ENCODE measurements around the gene ARHGAP26.

ARHGAP26 gene

GRCh38 chr5:143173139-143173889 is 403.1 kb downstream of the ARHGAP26 start:
- no peak for TF ChIP-seq SIN3A (IDR thresholded peaks at IDR 0.05; ENCODE audit: borderline replicate concordance, insufficient read depth, low read length)
- TF ChIP-seq, protein P1, sequence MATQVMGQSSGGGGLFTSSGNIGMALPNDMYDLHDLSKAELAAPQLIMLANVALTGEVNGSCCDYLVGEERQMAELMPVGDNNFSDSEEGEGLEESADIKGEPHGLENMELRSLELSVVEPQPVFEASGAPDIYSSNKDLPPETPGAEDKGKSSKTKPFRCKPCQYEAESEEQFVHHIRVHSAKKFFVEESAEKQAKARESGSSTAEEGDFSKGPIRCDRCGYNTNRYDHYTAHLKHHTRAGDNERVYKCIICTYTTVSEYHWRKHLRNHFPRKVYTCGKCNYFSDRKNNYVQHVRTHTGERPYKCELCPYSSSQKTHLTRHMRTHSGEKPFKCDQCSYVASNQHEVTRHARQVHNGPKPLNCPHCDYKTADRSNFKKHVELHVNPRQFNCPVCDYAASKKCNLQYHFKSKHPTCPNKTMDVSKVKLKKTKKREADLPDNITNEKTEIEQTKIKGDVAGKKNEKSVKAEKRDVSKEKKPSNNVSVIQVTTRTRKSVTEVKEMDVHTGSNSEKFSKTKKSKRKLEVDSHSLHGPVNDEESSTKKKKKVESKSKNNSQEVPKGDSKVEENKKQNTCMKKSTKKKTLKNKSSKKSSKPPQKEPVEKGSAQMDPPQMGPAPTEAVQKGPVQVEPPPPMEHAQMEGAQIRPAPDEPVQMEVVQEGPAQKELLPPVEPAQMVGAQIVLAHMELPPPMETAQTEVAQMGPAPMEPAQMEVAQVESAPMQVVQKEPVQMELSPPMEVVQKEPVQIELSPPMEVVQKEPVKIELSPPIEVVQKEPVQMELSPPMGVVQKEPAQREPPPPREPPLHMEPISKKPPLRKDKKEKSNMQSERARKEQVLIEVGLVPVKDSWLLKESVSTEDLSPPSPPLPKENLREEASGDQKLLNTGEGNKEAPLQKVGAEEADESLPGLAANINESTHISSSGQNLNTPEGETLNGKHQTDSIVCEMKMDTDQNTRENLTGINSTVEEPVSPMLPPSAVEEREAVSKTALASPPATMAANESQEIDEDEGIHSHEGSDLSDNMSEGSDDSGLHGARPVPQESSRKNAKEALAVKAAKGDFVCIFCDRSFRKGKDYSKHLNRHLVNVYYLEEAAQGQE (IDR thresholded peaks at IDR 0.05; ENCODE audit: insufficient read depth in 1 of 2, low read depth in 2 of 2, low read length in 2 of 2), result no peak
- TF ChIP-seq FOXP2 (optimal IDR thresholded peaks at IDR 0.05; ENCODE audit: borderline replicate concordance, extremely low read depth, extremely low read length, insufficient read depth), result no peak
- TF ChIP-seq TAF1 (IDR thresholded peaks at IDR 0.05; ENCODE audit: borderline replicate concordance, insufficient read depth, low read length), result no peak
- no peak for TF ChIP-seq POLR2AphosphoS5 (IDR thresholded peaks at IDR 0.05; ENCODE audit: low read depth, low read length)

DNA sequence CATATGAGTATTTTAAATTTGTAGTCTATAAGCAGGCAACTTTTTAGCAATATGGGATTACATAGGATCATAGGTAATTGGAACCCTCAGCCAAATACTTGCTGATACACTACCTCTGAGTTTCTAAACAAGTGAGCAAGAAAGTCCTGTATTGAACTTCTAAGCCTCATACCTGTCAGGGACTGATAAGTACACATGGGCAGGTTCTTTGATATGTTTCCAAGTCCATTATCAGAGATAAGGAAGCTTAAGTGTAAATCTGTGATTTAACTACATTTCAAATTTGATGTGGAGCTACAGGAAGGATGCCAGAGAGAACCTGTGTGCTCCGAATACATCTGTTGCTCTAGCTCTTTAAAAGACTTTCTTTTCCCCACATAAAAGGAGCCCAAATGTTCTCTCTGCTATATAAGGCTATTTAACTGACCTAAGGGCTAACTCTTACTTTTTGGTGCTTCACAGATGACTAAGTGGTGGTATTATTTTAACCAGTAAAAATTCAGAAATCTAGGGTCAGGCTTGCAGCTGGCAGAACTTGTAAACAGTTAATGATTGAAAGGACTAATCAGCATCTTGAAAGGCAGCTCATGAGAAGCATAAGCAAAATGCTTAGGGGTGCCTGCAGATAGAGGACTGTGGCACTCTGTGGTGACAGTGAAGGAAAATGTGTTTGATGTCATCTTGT is 404.7 kb downstream of the ARHGAP26 start:
- TF ChIP-seq POLR2AphosphoS5 (IDR thresholded peaks at IDR 0.05; ENCODE audit: low read depth, low read length) (no peak), FOXP2 (optimal IDR thresholded peaks at IDR 0.05; ENCODE audit: borderline replicate concordance, extremely low read depth, extremely low read length, insufficient read depth) (no peak), TAF1 (IDR thresholded peaks at IDR 0.05; ENCODE audit: borderline replicate concordance, insufficient read depth, low read length) (no peak), SIN3A (IDR thresholded peaks at IDR 0.05; ENCODE audit: borderline replicate concordance, insufficient read depth, low read length) (no peak)
- TF ChIP-seq, protein P1 (IDR thresholded peaks at IDR 0.05; ENCODE audit: insufficient read depth in 1 of 2, low read depth in 2 of 2, low read length in 2 of 2), result no peak

GRCh38 chr5:143176048-143176447 is 405.9 kb downstream of the ARHGAP26 start:
- TF ChIP-seq TAF1 (IDR thresholded peaks at IDR 0.05; ENCODE audit: borderline replicate concordance, insufficient read depth, low read length) (no peak), FOXP2 (optimal IDR thresholded peaks at IDR 0.05; ENCODE audit: borderline replicate concordance, extremely low read depth, extremely low read length, insufficient read depth) (no peak), POLR2AphosphoS5 (IDR thresholded peaks at IDR 0.05; ENCODE audit: low read depth, low read length) (no peak), SIN3A (IDR thresholded peaks at IDR 0.05; ENCODE audit: borderline replicate concordance, insufficient read depth, low read length) (no peak)
- TF ChIP-seq, protein P1 (IDR thresholded peaks at IDR 0.05; ENCODE audit: insufficient read depth in 1 of 2, low read depth in 2 of 2, low read length in 2 of 2), result no peak

DNA sequence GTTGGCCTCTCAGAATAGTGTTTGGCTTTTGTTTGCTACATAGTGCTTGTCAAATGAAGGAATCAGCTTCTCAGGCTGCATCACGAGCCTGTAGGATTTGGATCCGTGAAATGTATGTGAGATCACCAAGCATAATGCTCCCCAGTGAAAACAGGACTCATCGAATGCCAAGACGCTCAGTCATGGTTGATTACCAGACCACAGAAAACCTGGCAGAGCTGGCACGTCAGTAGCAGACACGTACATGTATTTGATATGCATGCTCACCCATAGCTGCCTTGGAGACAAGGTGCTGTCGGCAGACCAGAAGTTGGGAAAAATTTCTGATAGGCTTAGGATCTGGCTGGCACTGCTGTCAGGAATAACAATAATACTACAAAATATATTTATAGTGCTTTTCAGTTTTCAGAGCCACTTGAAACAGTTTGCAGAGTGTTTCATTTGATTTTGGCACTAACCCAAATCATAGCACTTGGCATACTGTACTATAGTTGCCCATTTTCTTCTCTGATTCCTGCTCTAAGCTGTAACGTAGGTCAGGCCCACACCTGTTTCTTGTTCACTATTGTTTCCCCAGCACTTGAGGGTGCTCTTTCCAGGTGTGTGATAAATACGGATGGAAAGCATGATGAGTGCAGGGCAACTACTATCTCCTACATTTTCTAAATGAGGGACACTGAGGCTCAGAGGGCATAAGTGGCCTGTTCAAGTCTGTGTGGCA is 407.2 kb downstream of the ARHGAP26 start:
- TF ChIP-seq, protein P1 (IDR thresholded peaks at IDR 0.05; ENCODE audit: insufficient read depth in 1 of 2, low read depth in 2 of 2, low read length in 2 of 2), result no peak
- TF ChIP-seq TAF1 (IDR thresholded peaks at IDR 0.05; ENCODE audit: borderline replicate concordance, insufficient read depth, low read length) (no peak), POLR2AphosphoS5 (IDR thresholded peaks at IDR 0.05; ENCODE audit: low read depth, low read length) (no peak), FOXP2 (optimal IDR thresholded peaks at IDR 0.05; ENCODE audit: borderline replicate concordance, extremely low read depth, extremely low read length, insufficient read depth) (no peak), SIN3A (IDR thresholded peaks at IDR 0.05; ENCODE audit: borderline replicate concordance, insufficient read depth, low read length) (no peak)

All from PFSK-1 (cell line).